NT2/D1 (cell line): ENCODE results near the gene DIAPH1.
"Not testable (repeated sequence)": the region's sequence is repeated elsewhere in the genome, so short reads cannot be mapped to it uniquely, and the experiment has no call there.

Experiments
- DNase-seq: peaks from one replicate; pipeline ENCODE4 v3.0.0-alpha.2; 2011; ENCODE audit warnings: low read depth, low spot score
- H3K27me3 ChIP-seq: 2 replicates; pipeline ENCODE4 v1.6.0; 2011; ENCODE audit warnings: mild to moderate bottlenecking; ENCODE audit not compliant: insufficient read length, insufficient read depth
- H3K36me3 ChIP-seq: 2 replicates; pipeline ENCODE4 v1.6.1; 2011; ENCODE audit warnings: mild to moderate bottlenecking, low read length, mixed read lengths; ENCODE audit not compliant: insufficient read depth, insufficient read length
- H3K4me1 ChIP-seq: 2 replicates; pipeline ENCODE4 v1.5.1; 2011; ENCODE audit not compliant: insufficient read depth, insufficient read length
- H3K4me3 ChIP-seq: 2 replicates; pipeline ENCODE4 v1.5.1; 2011; ENCODE audit warnings: low read depth; ENCODE audit not compliant: insufficient read length
- H3K9ac ChIP-seq: 2 replicates; pipeline ENCODE4 v1.6.0; 2011; ENCODE audit warnings: low read depth; ENCODE audit not compliant: insufficient read length
- H3K9me3 ChIP-seq: 2 replicates; pipeline ENCODE4 v1.5.1; 2011; ENCODE audit warnings: mild to moderate bottlenecking, low read length; ENCODE audit not compliant: insufficient read depth
- SUZ12 ChIP-seq: IDR thresholded peaks from 2 replicates; pipeline ENCODE4 v1.6.1; 2011; ENCODE audit not compliant: insufficient read length, insufficient read depth; ENCODE audit errors: extremely low read depth
- YY1 ChIP-seq: IDR thresholded peaks from 2 replicates; pipeline ENCODE4 v1.6.1; 2011; ENCODE audit not compliant: insufficient read length, insufficient read depth
- ZNF274 ChIP-seq: IDR thresholded peaks from 2 replicates; pipeline ENCODE4 v1.6.1; 2011; ENCODE audit warnings: mild to moderate bottlenecking, low read depth, low read length

DIAPH1 gene

GRCh38 chr5:141618030-141618803 is 583 bp downstream of the DIAPH1 start:
- no peaks in the 10 kb centered on the region for H3K27me3 ChIP-seq
- H3K9me3 ChIP-seq = no peaks in the 10 kb centered on the region
- peaks cover 39% of the 10 kb centered on the region for H3K36me3 ChIP-seq
- H3K9ac ChIP-seq = peak overlapping the region; percentile 82
- no peak for TF ChIP-seq ZNF274
- TF ChIP-seq SUZ12 = no peak
- TF ChIP-seq YY1 = no peak
- DNase-seq = no peak
- no peaks in the 10 kb centered on the region for H3K4me1 ChIP-seq
- H3K4me3 ChIP-seq = peak overlapping the region; percentile 62

- DNase-seq = no peak
- TF ChIP-seq YY1 (no peak), SUZ12 (no peak), ZNF274 (no peak)
- H3K9me3 ChIP-seq = no peaks in the 10 kb centered on the region
- no peaks in the 10 kb centered on the region for H3K4me1 ChIP-seq
- peaks cover 36% of the 10 kb centered on the region for H3K36me3 ChIP-seq
- no peaks in the 10 kb centered on the region for H3K27me3 ChIP-seq
- peak overlapping the region; percentile 62 for H3K4me3 ChIP-seq
- H3K9ac ChIP-seq = peak overlapping the region; percentile 82
These were observed 1.1 kb downstream of the DIAPH1 start for GRCh38 chr5:141617682-141618029.

- Histone ChIP-seq H3K27me3 (no peaks in the 10 kb centered on the region), H3K36me3 (peaks cover 33% of the 10 kb centered on the region), H3K4me3 (peak overlapping the region; percentile 62), H3K4me1 (no peaks in the 10 kb centered on the region), H3K9ac (no peak overlapping the region), H3K9me3 (no peaks in the 10 kb centered on the region)
- no peak for TF ChIP-seq YY1
- TF ChIP-seq SUZ12 = no peak
- TF ChIP-seq ZNF274 = no peak
- DNase-seq = no peak
These were observed 1.7 kb downstream of the DIAPH1 start for GRCh38 chr5:141617128-141617527.

- Histone ChIP-seq H3K4me3 (no peak overlapping the region), H3K27me3 (no peaks in the 10 kb centered on the region), H3K9me3 (no peaks in the 10 kb centered on the region), H3K36me3 (peaks cover 25% of the 10 kb centered on the region), H3K4me1 (no peaks in the 10 kb centered on the region), H3K9ac (no peak overlapping the region)
- no peak for TF ChIP-seq YY1
- no peak for TF ChIP-seq SUZ12
- TF ChIP-seq ZNF274 = no peak
- no peak for DNase-seq
These were observed 2.6 kb downstream of the DIAPH1 start for GRCh38 chr5:141615991-141616720.

- no peak for DNase-seq
- Histone ChIP-seq H3K27me3 (no peaks in the 10 kb centered on the region), H3K36me3 (peaks cover 13% of the 10 kb centered on the region), H3K4me3 (no peak overlapping the region), H3K4me1 (no peaks in the 10 kb centered on the region), H3K9ac (no peak overlapping the region), H3K9me3 (no peaks in the 10 kb centered on the region)
- TF ChIP-seq ZNF274 (no peak), YY1 (no peak), SUZ12 (no peak)
These were observed 5.5 kb downstream of the DIAPH1 start for GRCh38 chr5:141613344-141613743.

- Histone ChIP-seq H3K36me3 (peaks cover 4% of the 10 kb centered on the region), H3K4me3 (no peak overlapping the region), H3K9me3 (no peaks in the 10 kb centered on the region), H3K4me1 (no peaks in the 10 kb centered on the region), H3K27me3 (no peaks in the 10 kb centered on the region), H3K9ac (no peak overlapping the region)
- TF ChIP-seq YY1 = no peak
- TF ChIP-seq ZNF274 = no peak
- no peak for TF ChIP-seq SUZ12
- DNase-seq = no peak
These were observed 7.5 kb downstream of the DIAPH1 start for GRCh38 chr5:141611289-141611688.

GRCh38 chr5:141609921-141610320 is 8.9 kb downstream of the DIAPH1 start:
- DNase-seq, H3K36me3 ChIP-seq, H3K27me3 ChIP-seq, H3K4me1 ChIP-seq, H3K9ac ChIP-seq, H3K4me3 ChIP-seq, H3K9me3 ChIP-seq: not testable (repeated sequence)

GRCh38 chr5:141609044-141609443 is 9.8 kb downstream of the DIAPH1 start:
- Histone ChIP-seq H3K9me3 (no peaks in the 10 kb centered on the region), H3K4me3 (no peak overlapping the region), H3K4me1 (peaks cover 2% of the 10 kb centered on the region), H3K36me3 (no peaks in the 10 kb centered on the region), H3K27me3 (no peaks in the 10 kb centered on the region), H3K9ac (no peak overlapping the region)
- no peak for DNase-seq
- no peak for TF ChIP-seq YY1
- no peak for TF ChIP-seq ZNF274
- TF ChIP-seq SUZ12 = no peak
